Tongue (tissue), 2 donors: ENCODE measurements around the gene FCSK. TPM values are rescaled to one million over a fixed set of nuclear protein-coding genes. Genes with fewer than 3 reads are reported as not detected.
A peak's percentile ranks its signal among the peaks of the same experiment; 100 is the strongest.
"Not testable (repeated sequence)": the region's sequence is repeated elsewhere in the genome, so short reads cannot be mapped to it uniquely, and the experiment has no call there.

Source experiments
- DNase-seq: peaks from one replicate; pipeline ENCODE4 v3.0.0-alpha.2; 2015
- total RNA-seq: library from RNA; depleted of rRNA; stranded (reverse); fragments of >200 nt; gene quantifications from one replicate; pipeline ENCODE4 v1.2.3, GENCODE V29; 2014

FCSK gene
- total RNA-seq, 1 donor from 2014 or later: 18.8 TPM

- no peak for DNase-seq
Measured at GRCh38 chr16:70432356-70432722, 22.1 kb upstream of the FCSK start.

DNA sequence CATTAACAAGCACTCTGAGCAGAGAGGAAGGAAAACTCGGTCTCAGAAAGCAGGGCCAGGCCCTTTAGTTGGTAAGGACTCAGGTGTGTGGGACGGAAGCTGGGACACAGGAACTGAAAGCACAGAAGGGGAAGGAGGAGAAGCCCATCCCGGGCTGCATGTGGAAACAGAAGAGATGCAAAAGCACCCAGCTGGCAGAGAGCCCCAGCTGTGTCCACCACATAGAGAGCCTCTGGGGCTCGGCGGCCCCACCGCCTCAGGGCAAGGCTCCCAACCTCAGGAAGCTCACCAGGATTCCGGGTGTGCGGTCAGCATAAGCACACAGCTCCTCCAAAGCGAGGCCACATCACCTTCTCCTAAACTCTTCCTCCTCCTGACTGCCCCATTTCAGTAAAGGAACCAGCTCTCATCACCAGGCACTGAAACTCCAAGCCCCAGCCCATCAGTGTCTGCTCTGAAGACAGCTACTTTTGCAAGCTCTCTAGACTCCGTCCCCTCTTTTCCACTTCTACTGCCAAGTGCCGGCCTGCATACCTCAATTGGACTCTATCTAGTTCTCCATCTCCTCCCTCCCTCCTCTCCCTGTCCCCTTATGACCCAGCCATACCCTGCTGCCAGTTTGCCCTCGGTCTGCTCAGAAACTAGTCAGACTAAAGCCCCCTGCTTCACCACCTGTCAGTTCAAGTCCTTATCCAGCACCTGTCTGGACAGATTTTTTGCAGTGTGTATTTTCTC is 21.5 kb upstream of the FCSK start:
- DNase-seq: peak; percentile 41

DNA sequence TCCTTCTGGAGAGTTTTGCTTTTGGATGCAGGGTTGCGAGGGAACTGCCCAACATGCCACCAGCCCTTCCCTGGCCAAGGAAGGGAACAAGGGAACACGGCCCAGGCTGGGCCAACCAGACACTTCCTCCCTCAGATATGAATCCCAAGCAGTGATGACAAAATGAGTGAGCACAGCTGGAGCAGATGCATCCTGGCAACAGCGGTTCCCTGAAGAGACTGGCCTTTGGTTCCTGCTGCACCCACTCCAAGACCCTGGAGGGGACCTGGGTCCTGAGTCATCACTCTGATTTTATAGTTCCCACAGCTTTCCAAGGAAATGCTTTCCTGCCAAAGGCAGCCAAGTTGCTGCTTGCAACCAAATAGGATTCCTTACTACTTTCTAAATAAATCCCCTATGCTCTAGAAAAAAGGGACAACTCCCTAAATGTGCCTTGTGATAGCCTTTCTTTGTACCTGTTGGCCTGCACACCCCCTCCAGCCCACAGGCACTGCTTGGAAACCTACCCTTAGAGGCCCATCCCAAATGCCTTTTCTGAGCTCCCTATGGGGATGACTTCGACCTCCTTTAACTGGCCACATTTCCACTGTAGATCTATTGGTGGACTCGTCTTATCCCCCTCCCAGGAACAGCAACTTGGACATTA is 20.8 kb upstream of the FCSK start:
- peak; percentile 66 for DNase-seq

GRCh38 chr16:70434484-70435260 is 19.7 kb upstream of the FCSK start:
- DNase-seq: no peak

DNA sequence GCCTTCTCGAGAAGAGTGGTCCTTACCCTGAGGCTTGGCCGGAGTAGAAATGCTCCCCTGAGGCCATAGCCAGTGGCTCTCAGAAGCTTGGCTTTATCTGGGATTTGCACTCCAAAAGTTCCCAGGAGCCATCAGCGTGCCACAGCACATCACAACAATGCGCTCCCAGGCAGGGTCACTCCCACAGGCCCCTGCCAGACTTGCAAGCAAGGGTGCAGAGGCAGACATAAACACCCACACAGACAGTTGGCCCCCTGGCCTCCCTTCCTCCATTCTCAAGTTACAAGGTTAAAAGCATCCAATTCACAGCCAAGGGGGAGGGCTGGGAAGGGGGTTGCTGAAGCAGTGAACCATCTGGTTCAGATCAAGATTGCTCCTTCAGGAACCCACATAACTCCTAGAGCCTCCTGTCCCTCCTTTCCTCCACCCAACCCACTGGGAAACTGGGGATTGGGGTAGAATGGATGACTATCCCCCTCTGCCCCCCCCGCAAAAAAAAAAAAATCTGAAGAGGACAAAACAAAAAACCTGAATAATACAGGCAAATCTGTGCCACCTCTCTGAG is 17.3 kb upstream of the FCSK start:
- peak; percentile 78 for DNase-seq

- peak; percentile 49 for DNase-seq
Measured at GRCh38 chr16:70437582-70438557, 16.5 kb upstream of the FCSK start.

GRCh38 chr16:70438585-70438968 is 15.8 kb upstream of the FCSK start:
- DNase-seq: peak; percentile 57

DNA sequence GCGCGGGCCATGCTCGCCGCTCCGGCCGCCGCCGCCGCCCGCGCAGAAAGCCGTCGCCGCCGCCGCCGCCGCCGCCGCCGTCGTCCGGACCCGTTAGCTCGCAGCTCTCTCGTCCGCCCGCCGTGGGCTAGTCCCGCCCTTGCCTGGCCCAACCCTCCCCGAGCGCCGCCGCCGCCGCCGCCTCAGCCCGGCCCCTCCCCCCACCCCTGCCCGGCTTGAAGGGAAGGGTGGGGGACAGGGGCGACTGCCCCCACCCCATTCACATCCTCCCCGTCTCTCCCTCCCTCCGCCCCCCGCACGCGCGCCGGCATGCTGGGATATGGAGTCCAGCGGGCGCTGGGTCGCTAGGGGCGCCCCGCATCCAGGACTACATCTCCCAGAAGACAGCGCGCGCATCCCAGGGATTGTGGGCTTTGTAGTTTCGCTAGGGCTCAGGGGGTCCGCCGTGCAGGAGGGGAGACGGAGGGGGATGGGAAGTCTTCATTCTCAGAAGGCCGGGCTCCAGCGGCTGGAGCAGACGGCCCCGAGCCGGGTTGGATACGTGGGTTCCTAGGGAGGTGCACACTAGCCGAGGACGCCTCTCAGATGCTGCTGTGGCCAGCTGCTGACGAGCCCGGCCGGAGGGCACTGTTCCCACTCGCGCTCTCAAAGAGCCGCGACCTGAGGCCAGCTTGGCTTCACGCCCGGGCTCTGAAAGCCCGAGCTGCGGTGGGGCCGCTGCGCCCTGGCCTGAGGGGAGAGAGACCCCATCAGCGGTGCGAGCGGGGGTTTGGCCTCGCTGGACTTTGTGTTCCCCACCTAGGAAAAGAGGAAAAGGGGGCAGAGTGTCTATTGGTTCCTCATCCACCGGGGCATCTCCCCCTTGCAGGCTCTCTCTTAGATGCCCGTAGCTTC is 15.2 kb upstream of the FCSK start, which contains the start of gene ST3GAL2:
Gene ST3GAL2 (minus strand): TSS at position 132 of the 894 bp plus-strand sequence. CDS start 40,570 bp downstream, outside the sequence.
- DNase-seq: peak; percentile 99

- no peak for DNase-seq
Measured at GRCh38 chr16:70440009-70440692, 14.2 kb upstream of the FCSK start.

DNA sequence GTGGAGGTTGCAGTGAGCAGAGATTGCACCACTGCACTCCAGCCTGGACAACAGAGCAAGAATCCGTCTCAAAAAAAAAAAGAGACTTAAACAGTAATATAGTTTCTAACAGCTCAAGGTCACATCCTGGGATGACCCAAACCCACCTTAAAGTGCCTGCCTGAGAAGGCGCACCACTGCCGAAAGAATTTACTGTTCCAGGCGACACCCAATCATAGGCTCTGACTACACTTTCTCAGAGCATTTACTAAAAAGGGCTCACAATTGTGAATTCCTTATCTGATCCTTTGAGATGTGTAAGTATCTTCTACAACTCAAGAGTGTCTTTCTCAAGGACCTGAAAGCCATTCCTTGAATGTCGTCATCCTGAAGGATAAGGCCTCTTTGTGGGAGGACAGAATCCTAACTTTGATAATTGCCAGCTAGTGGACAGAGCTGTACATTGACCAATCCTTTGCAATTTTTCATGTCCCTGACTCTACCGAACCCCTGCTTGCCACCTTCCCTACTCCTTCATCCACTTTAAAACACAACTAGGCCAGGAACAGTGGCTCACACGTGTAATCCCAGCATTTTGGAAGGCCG is 12.9 kb upstream of the FCSK start:
- DNase-seq: no peak

DNA sequence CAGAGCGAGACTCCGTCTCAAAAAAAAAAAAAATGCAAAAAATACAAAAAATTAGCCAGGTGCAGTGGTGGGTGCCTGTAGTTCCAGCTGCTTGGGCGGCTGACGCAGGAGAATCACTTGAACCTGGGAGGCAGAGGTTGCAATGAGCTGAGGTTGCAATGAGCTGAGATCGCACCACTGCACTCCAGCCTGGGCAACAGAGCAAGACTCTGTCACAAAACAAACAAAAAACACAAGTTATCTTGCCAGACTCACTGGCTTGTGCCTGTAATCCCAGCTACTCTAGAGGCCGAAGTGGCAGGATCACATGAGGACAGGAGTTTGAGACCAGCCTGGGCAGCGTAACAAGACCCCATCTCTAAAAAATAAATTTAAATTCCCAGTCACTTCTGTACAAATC is 12.1 kb upstream of the FCSK start:
- no peak for DNase-seq

GRCh38 chr16:70444249-70445063 is 9.9 kb upstream of the FCSK start:
- no peak for DNase-seq

DNA sequence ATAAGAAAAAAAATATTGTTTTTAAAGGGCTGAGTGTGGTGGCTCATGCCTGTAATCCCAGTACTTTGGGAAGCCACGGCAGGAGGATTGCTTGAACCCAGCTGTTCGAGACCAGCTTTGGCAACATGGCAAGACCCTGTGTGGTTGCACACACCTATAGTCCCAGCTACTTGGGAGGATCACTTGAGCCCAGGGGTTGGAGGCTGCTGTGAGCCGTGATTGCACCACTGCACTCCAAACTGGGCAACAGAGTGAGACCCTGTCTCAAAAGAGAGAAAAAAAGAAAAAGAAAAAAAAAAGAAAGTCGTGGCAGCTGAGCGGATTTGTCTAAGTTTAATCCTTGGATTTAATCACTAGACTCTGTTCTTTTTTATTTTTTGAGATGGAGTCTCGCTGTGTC is 6.3 kb upstream of the FCSK start:
- no peak for DNase-seq

- not testable (repeated sequence) for DNase-seq
Measured at GRCh38 chr16:70450142-70451003, 4.0 kb upstream of the FCSK start.

DNA sequence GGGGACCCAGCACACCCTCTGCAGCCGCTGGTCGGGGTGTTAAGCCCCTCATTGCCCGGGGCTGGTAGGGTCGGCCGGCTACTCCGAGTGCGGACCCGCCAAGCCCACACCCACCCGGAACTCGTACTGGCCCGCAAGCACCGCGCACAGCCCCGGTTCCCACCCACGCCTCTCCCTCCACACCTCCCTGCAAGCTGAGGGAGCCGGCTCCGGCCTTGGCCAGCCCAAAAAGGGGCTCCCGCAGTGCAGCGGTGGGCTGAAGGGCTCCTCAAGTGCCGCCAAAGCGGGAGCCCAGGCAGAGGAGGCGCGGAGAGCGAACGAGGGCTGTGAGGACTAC is 3.4 kb upstream of the FCSK start:
- not testable (repeated sequence) for DNase-seq

DNA sequence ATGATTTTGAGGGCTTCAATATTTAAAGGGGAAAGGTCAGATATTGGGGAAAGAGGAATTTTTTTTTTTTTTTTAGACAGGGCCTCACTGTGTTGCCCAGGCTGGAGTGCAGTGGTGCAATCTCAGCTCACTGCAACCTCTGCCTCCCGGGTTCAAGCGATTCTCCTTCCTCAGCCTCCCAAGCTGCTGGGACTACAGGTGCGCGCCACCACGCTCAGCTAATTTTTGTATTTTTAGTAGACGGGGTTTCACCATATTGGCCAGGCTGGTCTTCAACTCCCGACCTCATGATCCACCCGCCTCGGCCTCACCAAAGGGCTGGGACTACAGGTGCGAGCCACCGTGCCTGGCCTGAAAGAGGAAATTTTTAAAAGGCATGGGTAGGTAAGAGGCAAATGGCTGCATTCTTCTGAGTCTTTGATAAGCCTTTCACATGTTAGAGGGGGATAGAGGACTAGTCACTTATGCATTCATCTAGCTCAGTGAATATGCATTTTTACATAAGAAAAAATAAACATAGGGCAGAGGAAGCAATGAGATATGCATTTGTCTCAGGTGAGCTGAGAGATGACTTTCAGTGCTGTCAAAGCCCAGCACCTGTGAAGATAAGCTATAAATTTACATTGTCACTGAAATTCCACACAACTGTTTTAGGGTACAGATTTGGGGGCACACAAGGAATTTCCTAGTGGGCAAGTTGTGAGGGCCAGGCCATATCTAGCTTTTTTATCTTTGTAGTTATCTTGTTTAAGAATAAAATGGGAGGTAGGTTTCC is 1.1 kb upstream of the FCSK start:
- no peak for DNase-seq

GRCh38 chr16:70453892-70454221 is 538 bp upstream of the FCSK start:
- no peak for DNase-seq
